Activated CD8-positive, alpha-beta memory T cell treated with anti-CD3 and anti-CD28 coated beads for 48 hours (primary cell): ENCODE data around the gene ATXN1.

ENCODE experiments used
- DNase-seq, 3 experiments: peaks; one replicate each; pipeline ENCODE4 v3.0.0-alpha.2; 2020; ENCODE audit warnings: low read depth in 2 of 3, low spot score in 2 of 3

The ATXN1 gene

GRCh38 chr6:16747232-16748024, 13.8 kb downstream of the ATXN1 start:
- DNase-seq: no peak

- no peak for DNase-seq
Observed at GRCh38 chr6:16746812-16747211, 14.4 kb downstream of the ATXN1 start.

GRCh38 chr6:16746401-16746800, 14.9 kb downstream of the ATXN1 start:
- no peak for DNase-seq

GRCh38 chr6:16743664-16744210, 17.5 kb downstream of the ATXN1 start:
- DNase-seq: no peak

GRCh38 chr6:16742116-16742515, 19.1 kb downstream of the ATXN1 start:
- DNase-seq: no peak

- DNase-seq: no peak
Observed at GRCh38 chr6:16741112-16742016, 19.9 kb downstream of the ATXN1 start.

GRCh38 chr6:16740097-16740496, 21.2 kb downstream of the ATXN1 start:
- DNase-seq: no peak

GRCh38 chr6:16739329-16739801, 21.9 kb downstream of the ATXN1 start:
- no peak for DNase-seq

GRCh38 chr6:16737925-16738324, 23.3 kb downstream of the ATXN1 start:
- no peak for DNase-seq

GRCh38 chr6:16736856-16737775, 24.1 kb downstream of the ATXN1 start:
- DNase-seq: no peak

- no peak for DNase-seq
Observed at GRCh38 chr6:16735014-16735413, 26.2 kb downstream of the ATXN1 start.

- no peak for DNase-seq
Observed at GRCh38 chr6:16733085-16733484, 28.2 kb downstream of the ATXN1 start.

- no peak for DNase-seq
Observed at GRCh38 chr6:16731478-16732051, 29.7 kb downstream of the ATXN1 start.

GRCh38 chr6:16730738-16731477, 30.4 kb downstream of the ATXN1 start:
- DNase-seq: no peak

- no peak for DNase-seq
Observed at GRCh38 chr6:16729744-16730143, 31.5 kb downstream of the ATXN1 start.

GRCh38 chr6:16729183-16729691, 32.0 kb downstream of the ATXN1 start:
- no peak for DNase-seq

- DNase-seq: no peak
Observed at GRCh38 chr6:16728513-16729182, 32.6 kb downstream of the ATXN1 start.

- DNase-seq: no peak
Observed at GRCh38 chr6:16727996-16728395, 33.3 kb downstream of the ATXN1 start.
